ENCODE data around the gene RAPGEF4. TPM values are rescaled to one million over a fixed set of nuclear protein-coding genes. Genes with fewer than 3 reads are reported as not detected.

The RAPGEF4 gene
- total and polyA plus RNA-seq, 2 of the 13 experiments (the other 11 are each of a cell fraction or from before 2014, with no cell fraction given), result 0.78 to 0.91 TPM

DNA sequence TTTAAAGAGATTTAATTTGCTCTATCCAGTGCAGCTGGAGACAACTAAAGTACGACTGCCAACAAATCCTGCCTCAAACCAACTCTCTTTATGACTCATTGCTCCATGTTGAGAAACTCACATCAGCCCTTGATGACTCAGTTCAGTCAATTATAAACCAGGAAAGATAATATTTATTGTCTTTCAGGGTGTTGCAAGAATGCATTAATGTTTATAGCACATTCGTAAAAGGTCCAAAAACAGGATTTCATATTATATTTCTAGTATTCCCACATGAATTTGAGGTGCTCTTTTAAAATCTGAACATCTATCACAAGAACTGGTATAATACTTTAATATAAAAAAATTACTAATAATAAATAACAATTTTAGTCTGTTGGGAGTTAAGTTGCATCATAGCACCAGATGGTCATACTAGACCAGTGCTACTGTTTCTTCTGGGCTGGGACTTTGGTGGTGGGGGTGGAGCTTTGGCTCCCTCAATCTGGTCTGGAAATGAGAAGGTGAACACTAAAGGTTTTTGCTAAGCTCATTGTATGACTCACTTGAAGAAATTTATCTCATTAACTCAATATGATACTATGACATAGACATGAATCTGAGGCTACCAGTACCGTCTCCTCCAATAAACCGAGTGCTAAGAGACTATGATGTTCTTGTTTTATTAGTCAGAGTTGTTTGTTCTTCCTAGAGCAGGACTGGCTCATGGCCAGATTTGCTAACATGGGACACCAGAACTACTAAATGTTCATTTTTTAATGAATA, 313.4 kb downstream of the RAPGEF4 start (continued):
- TF ChIP-seq, protein P1, sequence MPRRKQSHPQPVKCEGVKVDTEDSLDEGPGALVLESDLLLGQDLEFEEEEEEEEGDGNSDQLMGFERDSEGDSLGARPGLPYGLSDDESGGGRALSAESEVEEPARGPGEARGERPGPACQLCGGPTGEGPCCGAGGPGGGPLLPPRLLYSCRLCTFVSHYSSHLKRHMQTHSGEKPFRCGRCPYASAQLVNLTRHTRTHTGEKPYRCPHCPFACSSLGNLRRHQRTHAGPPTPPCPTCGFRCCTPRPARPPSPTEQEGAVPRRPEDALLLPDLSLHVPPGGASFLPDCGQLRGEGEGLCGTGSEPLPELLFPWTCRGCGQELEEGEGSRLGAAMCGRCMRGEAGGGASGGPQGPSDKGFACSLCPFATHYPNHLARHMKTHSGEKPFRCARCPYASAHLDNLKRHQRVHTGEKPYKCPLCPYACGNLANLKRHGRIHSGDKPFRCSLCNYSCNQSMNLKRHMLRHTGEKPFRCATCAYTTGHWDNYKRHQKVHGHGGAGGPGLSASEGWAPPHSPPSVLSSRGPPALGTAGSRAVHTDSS (CRISPR knock-in tag; conservative IDR thresholded peaks at IDR 0.05), result no peak
- TF ChIP-seq, protein P2, sequence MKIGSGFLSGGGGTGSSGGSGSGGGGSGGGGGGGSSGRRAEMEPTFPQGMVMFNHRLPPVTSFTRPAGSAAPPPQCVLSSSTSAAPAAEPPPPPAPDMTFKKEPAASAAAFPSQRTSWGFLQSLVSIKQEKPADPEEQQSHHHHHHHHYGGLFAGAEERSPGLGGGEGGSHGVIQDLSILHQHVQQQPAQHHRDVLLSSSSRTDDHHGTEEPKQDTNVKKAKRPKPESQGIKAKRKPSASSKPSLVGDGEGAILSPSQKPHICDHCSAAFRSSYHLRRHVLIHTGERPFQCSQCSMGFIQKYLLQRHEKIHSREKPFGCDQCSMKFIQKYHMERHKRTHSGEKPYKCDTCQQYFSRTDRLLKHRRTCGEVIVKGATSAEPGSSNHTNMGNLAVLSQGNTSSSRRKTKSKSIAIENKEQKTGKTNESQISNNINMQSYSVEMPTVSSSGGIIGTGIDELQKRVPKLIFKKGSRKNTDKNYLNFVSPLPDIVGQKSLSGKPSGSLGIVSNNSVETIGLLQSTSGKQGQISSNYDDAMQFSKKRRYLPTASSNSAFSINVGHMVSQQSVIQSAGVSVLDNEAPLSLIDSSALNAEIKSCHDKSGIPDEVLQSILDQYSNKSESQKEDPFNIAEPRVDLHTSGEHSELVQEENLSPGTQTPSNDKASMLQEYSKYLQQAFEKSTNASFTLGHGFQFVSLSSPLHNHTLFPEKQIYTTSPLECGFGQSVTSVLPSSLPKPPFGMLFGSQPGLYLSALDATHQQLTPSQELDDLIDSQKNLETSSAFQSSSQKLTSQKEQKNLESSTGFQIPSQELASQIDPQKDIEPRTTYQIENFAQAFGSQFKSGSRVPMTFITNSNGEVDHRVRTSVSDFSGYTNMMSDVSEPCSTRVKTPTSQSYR (CRISPR knock-in tag; IDR thresholded peaks at IDR 0.05; ENCODE audit: borderline replicate concordance), result peak; percentile 28; the same call in 1 of the 2 replicates
- TF ChIP-seq ETV5 (CRISPR knock-in tag; IDR thresholded peaks at IDR 0.05; ENCODE audit: borderline replicate concordance), result no peak; the same call in 1 of the 2 replicates
- TF ChIP-seq, protein P3, sequence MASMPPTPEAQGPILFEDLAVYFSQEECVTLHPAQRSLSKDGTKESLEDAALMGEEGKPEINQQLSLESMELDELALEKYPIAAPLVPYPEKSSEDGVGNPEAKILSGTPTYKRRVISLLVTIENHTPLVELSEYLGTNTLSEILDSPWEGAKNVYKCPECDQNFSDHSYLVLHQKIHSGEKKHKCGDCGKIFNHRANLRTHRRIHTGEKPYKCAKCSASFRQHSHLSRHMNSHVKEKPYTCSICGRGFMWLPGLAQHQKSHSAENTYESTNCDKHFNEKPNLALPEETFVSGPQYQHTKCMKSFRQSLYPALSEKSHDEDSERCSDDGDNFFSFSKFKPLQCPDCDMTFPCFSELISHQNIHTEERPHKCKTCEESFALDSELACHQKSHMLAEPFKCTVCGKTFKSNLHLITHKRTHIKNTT (CRISPR knock-in tag; IDR thresholded peaks at IDR 0.05), result no peak
- TF ChIP-seq ZNF703 (CRISPR knock-in tag; IDR thresholded peaks at IDR 0.05; ENCODE audit: borderline replicate concordance), result no peak
- TF ChIP-seq, protein P4, sequence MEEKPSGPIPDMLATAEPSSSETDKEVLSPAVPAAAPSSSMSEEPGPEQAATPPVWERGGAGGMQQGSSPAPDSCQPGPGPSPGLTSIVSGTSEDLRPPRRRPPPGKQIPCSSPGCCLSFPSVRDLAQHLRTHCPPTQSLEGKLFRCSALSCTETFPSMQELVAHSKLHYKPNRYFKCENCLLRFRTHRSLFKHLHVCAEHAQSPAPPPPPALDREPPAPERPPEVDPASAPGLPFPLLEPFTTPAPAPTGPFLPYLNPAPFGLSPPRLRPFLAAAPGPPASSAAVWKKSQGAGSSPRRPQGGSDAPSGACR (CRISPR knock-in tag; IDR thresholded peaks at IDR 0.05), result no peak
- no peak for TF ChIP-seq GTF3A (CRISPR knock-in tag; conservative IDR thresholded peaks at IDR 0.05)
- no peak for TF ChIP-seq NBN (conservative IDR thresholded peaks at IDR 0.05)
- no peak for TF ChIP-seq PTBP1 (IDR thresholded peaks at IDR 0.05; ENCODE audit: low read depth, low read length, poor library complexity, severe bottlenecking)
- TF ChIP-seq PLRG1 (conservative IDR thresholded peaks at IDR 0.05), result no peak
- no peak for TF ChIP-seq ZSCAN12 (CRISPR knock-in tag; IDR thresholded peaks at IDR 0.05)
- TF ChIP-seq POLR2A (IDR thresholded peaks at IDR 0.05; ENCODE audit: insufficient read depth in 1 of 2, low read depth in 2 of 2, low read length in 2 of 2), result peak in 1 of 2 experiments; percentile 27; a peak in 1 of 4 replicates
- no peak for TF ChIP-seq ESRRA (CRISPR knock-in tag; IDR thresholded peaks at IDR 0.05; ENCODE audit: low read depth)
- TF ChIP-seq, protein P5, sequence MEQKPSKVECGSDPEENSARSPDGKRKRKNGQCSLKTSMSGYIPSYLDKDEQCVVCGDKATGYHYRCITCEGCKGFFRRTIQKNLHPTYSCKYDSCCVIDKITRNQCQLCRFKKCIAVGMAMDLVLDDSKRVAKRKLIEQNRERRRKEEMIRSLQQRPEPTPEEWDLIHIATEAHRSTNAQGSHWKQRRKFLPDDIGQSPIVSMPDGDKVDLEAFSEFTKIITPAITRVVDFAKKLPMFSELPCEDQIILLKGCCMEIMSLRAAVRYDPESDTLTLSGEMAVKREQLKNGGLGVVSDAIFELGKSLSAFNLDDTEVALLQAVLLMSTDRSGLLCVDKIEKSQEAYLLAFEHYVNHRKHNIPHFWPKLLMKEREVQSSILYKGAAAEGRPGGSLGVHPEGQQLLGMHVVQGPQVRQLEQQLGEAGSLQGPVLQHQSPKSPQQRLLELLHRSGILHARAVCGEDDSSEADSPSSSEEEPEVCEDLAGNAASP (CRISPR knock-in tag; IDR thresholded peaks at IDR 0.05; ENCODE audit: borderline replicate concordance), result peak; percentile 27; the same call in 1 of the 2 replicates
- no peak for TF ChIP-seq SP4 (CRISPR knock-in tag; IDR thresholded peaks at IDR 0.05)
- TF ChIP-seq ASH2L (IDR thresholded peaks at IDR 0.05; ENCODE audit: insufficient read length, low read depth, low read length), result no peak
- no peak for TF ChIP-seq ELF1 (CRISPR knock-in tag; IDR thresholded peaks at IDR 0.05)
- TF ChIP-seq ZNF841 (CRISPR knock-in tag; IDR thresholded peaks at IDR 0.05; ENCODE audit: borderline replicate concordance), result no peak
- no peak for TF ChIP-seq ZBTB7A (CRISPR knock-in tag; IDR thresholded peaks at IDR 0.05)
- peak; percentile 77 for TF ChIP-seq HMG20A (CRISPR knock-in tag; IDR thresholded peaks at IDR 0.05; ENCODE audit: borderline replicate concordance)
- no peak for TF ChIP-seq SYNCRIP (IDR thresholded peaks at IDR 0.05; ENCODE audit: insufficient read depth, low read depth, low read length)
- TF ChIP-seq SOX13 (IDR thresholded peaks at IDR 0.05), result no peak
- peak in 1 of 2 experiments; percentile 84; a peak in 2 of 4 replicates for TF ChIP-seq SOX13 (CRISPR knock-in tag; conservative IDR thresholded peaks at IDR 0.05 in 1 of 2, IDR thresholded peaks at IDR 0.05 in 1 of 2)

Measured in HepG2 (cell line).